HepG2 (cell line): Measurements from ENCODE around the gene MYO10. TPM values are rescaled to one million over a fixed set of nuclear protein-coding genes. Genes with fewer than 3 reads are reported as not detected.
"Not testable (repeated sequence)": the region's sequence is repeated elsewhere in the genome, so short reads cannot be mapped to it uniquely, and the experiment has no call there.

ENCODE experiments used
- ATAC-seq: fragments of 200-7000 bp; cut with Tn5 transposase; 3 replicates; pipeline ENCODE4 v1.9.1; 2020; ENCODE audit warnings: mild to moderate bottlenecking, moderate library complexity
- BruUV-seq: library from RNA; stranded (reverse); fragments of 400-500 nt; replicated peaks from 2 replicates; lab custom pipeline; 2021; lab: Mats Ljungman, UMichigan
- CTCF ChIA-PET: fragments of 300-600 bp; formaldehyde crosslinking; extraction: SDS; loops from one replicate; lab custom pipeline; 2021; ENCODE audit warnings: low total read pairs, inconsistent platforms, low intra/inter-chr PET ratio; lab: Yijun Ruan, JAX
- POLR2A ChIA-PET: fragments of 350-600 bp; sonication (Branson Sonifier 250); formaldehyde crosslinking; loops from one replicate; lab custom pipeline; 2020; ENCODE audit warnings: antibody characterized with exemption, inconsistent platforms; lab: Yijun Ruan, JAX
- DNase-seq: peaks from one replicate; pipeline ENCODE4 v3.0.0-alpha.2; 2015; ENCODE audit warnings: low spot score
- FAIRE-seq: peaks from 3 replicates; lab custom pipeline; 2011; peaks lifted over from hg19 to GRCh38; lab: Jason Lieb, UNC
- H2AFZ ChIP-seq: one replicate; pipeline ENCODE4 v1.6.1; 2011; ENCODE audit warnings: low read length, inconsistent platforms
- H3K27ac ChIP-seq: fragments of 300-600 bp; 3 replicates; pipeline ENCODE4 v1.8.0; 2011; ENCODE audit warnings: mixed run types, mild to moderate bottlenecking, mixed read lengths, low read length, inconsistent platforms; ENCODE audit not compliant: insufficient read depth; ENCODE audit errors: extremely low read length
- H3K27me3 ChIP-seq, 2 experiments: fragments of 200-600 bp in 1 of 2; 2 replicates in 1 of 2; 3 replicates in 1 of 2; pipeline versions ENCODE4 v1.6.0 to v1.8.0; 2011; ENCODE audit warnings: low read length in 2 of 2, mild to moderate bottlenecking in 2 of 2, moderate library complexity in 2 of 2, inconsistent platforms in 1 of 2; ENCODE audit not compliant: insufficient read depth in 2 of 2, control insufficient read depth in 1 of 2
- H3K36me3 ChIP-seq, 2 experiments: fragments of 200-600 bp in 1 of 2; replicated peaks in 1 of 2; 2 replicates in 1 of 2; 3 replicates in 1 of 2; pipeline versions ENCODE4 v1.5.1 to v1.8.0; 2011; ENCODE audit warnings: low read length in 2 of 2, inconsistent platforms in 1 of 2; ENCODE audit not compliant: insufficient read depth in 2 of 2, control insufficient read depth in 1 of 2
- H3K4me1 ChIP-seq: 2 replicates; pipeline ENCODE4 v1.5.1; 2012; ENCODE audit warnings: low read length, inconsistent platforms; ENCODE audit not compliant: insufficient read depth
- H3K4me2 ChIP-seq: 2 replicates; pipeline ENCODE4 v1.6.0; 2011; ENCODE audit warnings: low read depth, low read length, inconsistent platforms
- H3K4me3 ChIP-seq, 3 experiments: fragments of 200-600 bp in 1 of 3; sonication (generic), shearing (Covaris generic) in 1 of 3; replicated peaks in 1 of 3; 2 replicates each; pipeline ENCODE4 v1.5.1; 2011 to 2016; ENCODE audit warnings: low read length in 3 of 3, inconsistent platforms in 2 of 3, low read depth in 2 of 3, mild to moderate bottlenecking in 2 of 3, control low read depth in 1 of 3, mixed read lengths in 1 of 3; ENCODE audit not compliant: insufficient read depth in 1 of 3
- H3K79me2 ChIP-seq: one replicate; pipeline ENCODE4 v1.6.1; 2011; ENCODE audit warnings: low read length, inconsistent platforms; ENCODE audit not compliant: insufficient read depth
- H3K9ac ChIP-seq: 2 replicates; pipeline ENCODE4 v1.6.0; 2011; ENCODE audit warnings: mild to moderate bottlenecking, low read depth, low read length, inconsistent platforms; ENCODE audit not compliant: insufficient read depth
- H3K9me3 ChIP-seq: 2 replicates; pipeline ENCODE4 v1.5.1; 2012; ENCODE audit warnings: mild to moderate bottlenecking, low read length
- H4K20me1 ChIP-seq: 2 replicates; pipeline ENCODE4 v1.6.0; 2011; ENCODE audit warnings: inconsistent platforms, mild to moderate bottlenecking, low read length, moderate library complexity; ENCODE audit not compliant: insufficient read depth
- CBFB ChIP-seq: sonication (generic); formaldehyde crosslinking; IDR thresholded peaks from 2 replicates; pipeline ENCODE4 v1.4.0; 2020; ENCODE audit warnings: missing genetic modification reagents
- HNF4G ChIP-seq, 2 experiments: sonication (generic) in 1 of 2; formaldehyde crosslinking in 1 of 2; IDR thresholded peaks; 2 replicates each; pipeline versions ENCODE4 v1.4.0 to v1.6.1; 2011 to 2020; ENCODE audit warnings: borderline replicate concordance in 2 of 2, low read depth in 2 of 2, mild to moderate bottlenecking in 2 of 2, low read length in 1 of 2, missing genetic modification reagents in 1 of 2, moderate library complexity in 1 of 2
- MAFK ChIP-seq, 2 experiments: IDR thresholded peaks in 1 of 2; conservative IDR thresholded peaks in 1 of 2; 2 replicates each; pipeline ENCODE4 v1.6.1; 2011; ENCODE audit warnings: improper control_type of control experiment in 2 of 2, low read length in 2 of 2
- REPIN1 ChIP-seq: sonication (generic); formaldehyde crosslinking; IDR thresholded peaks from 2 replicates; pipeline ENCODE4 v1.8.0; 2022; ENCODE audit warnings: missing genetic modification reagents, low read depth, mild to moderate bottlenecking, borderline replicate concordance
- ZNF790 ChIP-seq: sonication (generic); formaldehyde crosslinking; IDR thresholded peaks from 2 replicates; pipeline ENCODE4 v1.8.0; 2022; ENCODE audit warnings: missing genetic modification reagents, mild to moderate bottlenecking, borderline replicate concordance
- WGBS: methylation state at CpG from one replicate; pipeline ENCODE4 v1.1.6; 2017; ENCODE audit warnings: low lambda C conversion rate; 5-methylcytosine and 5-hydroxymethylcytosine counted together
- in situ Hi-C: cut with HindIII; loops from 2 replicates; pipeline ENCODE4 v1.10.0; 2017; ENCODE audit warnings: low pct_unique_long_range_greater_than_20kb; ENCODE audit not compliant: extremely low pct_ligation_motif_present
- intact Hi-C: fragments of 100-400 bp; cut with micrococcal nuclease; formaldehyde crosslinking; loops from one replicate; pipeline ENCODE4 v1.10.0; 2022; ENCODE audit not compliant: unreplicated experiment
- polyA plus RNA-seq, 8 experiments: library from polyadenylated mRNA; depleted of rRNA in 3 of 8; stranded (reverse) in 7 of 8; unstranded in 1 of 8; fragments of >200 nt; fragmentation: Illumina TruSeq in 4 of 8; extraction: Trizol in 4 of 8; gene quantifications; 2 replicates each; pipeline versions ENCODE4 v1.2.1 to v1.2.3, GENCODE V29; 2011 to 2016; ENCODE audit warnings: low read depth in 4 of 8, missing spikeins in 1 of 8, mixed read lengths in 1 of 8; ENCODE audit not compliant: insufficient read depth in 1 of 8
- total RNA-seq, 5 experiments: library from RNA; depleted of rRNA; stranded (reverse); fragments of >200 nt; fragmentation: Illumina TruSeq; extraction: Trizol; gene quantifications; 2 replicates each; pipeline ENCODE4 v1.2.3, GENCODE V29; 2016; ENCODE audit warnings: low read depth in 1 of 5
- TF ChIP-seq, protein P1 (sequence below): sonication (generic); formaldehyde crosslinking; IDR thresholded peaks from 2 replicates; pipeline ENCODE4 v1.4.0; 2020; ENCODE audit warnings: missing genetic modification reagents

Gene MYO10
- total and polyA plus RNA-seq, 2 of the 13 experiments (the other 11 are each of a cell fraction or from before 2014, with no cell fraction given), result 4.5 to 14.0 TPM

GRCh38 chr5:16936150-16936988, at the start of gene MYO10 (continued):
- TF ChIP-seq HNF4G (IDR thresholded peaks at IDR 0.05; ENCODE audit: borderline replicate concordance, low read depth, low read length) (no peak), HNF4G (CRISPR knock-in tag; IDR thresholded peaks at IDR 0.05; ENCODE audit: borderline replicate concordance, low read depth) (no peak), CBFB (CRISPR knock-in tag) (no peak), REPIN1 (CRISPR knock-in tag) (no peak), ZNF790 (CRISPR knock-in tag) (no peak)
- TF ChIP-seq, protein P1, sequence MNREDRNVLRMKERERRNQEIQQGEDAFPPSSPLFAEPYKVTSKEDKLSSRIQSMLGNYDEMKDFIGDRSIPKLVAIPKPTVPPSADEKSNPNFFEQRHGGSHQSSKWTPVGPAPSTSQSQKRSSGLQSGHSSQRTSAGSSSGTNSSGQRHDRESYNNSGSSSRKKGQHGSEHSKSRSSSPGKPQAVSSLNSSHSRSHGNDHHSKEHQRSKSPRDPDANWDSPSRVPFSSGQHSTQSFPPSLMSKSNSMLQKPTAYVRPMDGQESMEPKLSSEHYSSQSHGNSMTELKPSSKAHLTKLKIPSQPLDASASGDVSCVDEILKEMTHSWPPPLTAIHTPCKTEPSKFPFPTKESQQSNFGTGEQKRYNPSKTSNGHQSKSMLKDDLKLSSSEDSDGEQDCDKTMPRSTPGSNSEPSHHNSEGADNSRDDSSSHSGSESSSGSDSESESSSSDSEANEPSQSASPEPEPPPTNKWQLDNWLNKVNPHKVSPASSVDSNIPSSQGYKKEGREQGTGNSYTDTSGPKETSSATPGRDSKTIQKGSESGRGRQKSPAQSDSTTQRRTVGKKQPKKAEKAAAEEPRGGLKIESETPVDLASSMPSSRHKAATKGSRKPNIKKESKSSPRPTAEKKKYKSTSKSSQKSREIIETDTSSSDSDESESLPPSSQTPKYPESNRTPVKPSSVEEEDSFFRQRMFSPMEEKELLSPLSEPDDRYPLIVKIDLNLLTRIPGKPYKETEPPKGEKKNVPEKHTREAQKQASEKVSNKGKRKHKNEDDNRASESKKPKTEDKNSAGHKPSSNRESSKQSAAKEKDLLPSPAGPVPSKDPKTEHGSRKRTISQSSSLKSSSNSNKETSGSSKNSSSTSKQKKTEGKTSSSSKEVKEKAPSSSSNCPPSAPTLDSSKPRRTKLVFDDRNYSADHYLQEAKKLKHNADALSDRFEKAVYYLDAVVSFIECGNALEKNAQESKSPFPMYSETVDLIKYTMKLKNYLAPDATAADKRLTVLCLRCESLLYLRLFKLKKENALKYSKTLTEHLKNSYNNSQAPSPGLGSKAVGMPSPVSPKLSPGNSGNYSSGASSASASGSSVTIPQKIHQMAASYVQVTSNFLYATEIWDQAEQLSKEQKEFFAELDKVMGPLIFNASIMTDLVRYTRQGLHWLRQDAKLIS (CRISPR knock-in tag), result no peak

DNA sequence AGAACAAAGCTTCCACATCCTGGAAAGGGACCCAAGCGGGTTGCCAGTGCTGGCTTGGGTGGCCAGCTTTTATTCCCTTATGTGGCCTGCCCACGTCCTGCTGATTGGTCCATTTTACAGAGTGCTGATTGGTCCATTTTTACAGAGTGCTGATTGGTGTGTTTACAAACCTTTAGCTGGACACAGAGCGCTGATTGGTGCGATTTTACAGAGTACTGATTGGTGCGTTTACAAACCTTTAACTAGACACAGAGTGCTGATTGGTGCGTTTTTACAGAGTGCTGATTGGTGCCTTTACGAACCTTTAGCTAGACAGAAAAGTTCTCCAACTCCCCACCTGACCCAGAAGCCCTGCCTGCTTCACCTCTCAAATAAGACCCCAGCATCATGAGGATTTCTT, 49.2 kb upstream of the MYO10 start:
- H3K4me2 ChIP-seq, in situ Hi-C loops, ATAC-seq, CTCF ChIA-PET, DNase-seq, POLR2A ChIA-PET, BruUV-seq, H3K27me3 ChIP-seq, H3K9ac ChIP-seq, H3K79me2 ChIP-seq, H3K4me1 ChIP-seq, FAIRE-seq, H3K36me3 ChIP-seq, H4K20me1 ChIP-seq, H3K27ac ChIP-seq, intact Hi-C loops, H3K9me3 ChIP-seq, H3K4me3 ChIP-seq, H2AFZ ChIP-seq: not testable (repeated sequence)
- peak in 1 of 2 experiments; percentile 29; a peak in 2 of 4 replicates for TF ChIP-seq MAFK (conservative IDR thresholded peaks at IDR 0.05 in 1 of 2, IDR thresholded peaks at IDR 0.05 in 1 of 2; ENCODE audit: low read length in 2 of 2)
- 66% methylated on average over 7 of the region's 7 CpGs for WGBS
